K562 (cell line): ENCODE data around the gene SCARF2. TPM values are rescaled to one million over a fixed set of nuclear protein-coding genes. Genes with fewer than 3 reads are reported as not detected.
A peak's percentile ranks its signal among the peaks of the same experiment; 100 is the strongest.

Experiments used
- CBX3 ChIP-seq, 2 experiments: IDR thresholded peaks; 1 replicate in 1 of 2; 2 replicates in 1 of 2; pipeline ENCODE4 v1.6.1; 2012; ENCODE audit warnings: inconsistent platforms in 2 of 2, low read length in 2 of 2, borderline replicate concordance in 1 of 2, control low read depth in 1 of 2
- CBX5 ChIP-seq: IDR thresholded peaks from 2 replicates; pipeline ENCODE4 v1.6.1; 2014; ENCODE audit warnings: low read depth, borderline replicate concordance
- FOS ChIP-seq: IDR thresholded peaks from 3 replicates; pipeline ENCODE4 v1.6.1; 2011; ENCODE audit not compliant: insufficient read length; ENCODE audit errors: extremely low read depth
- HDAC1 ChIP-seq, 2 experiments: fragments of 450-650 bp; IDR thresholded peaks; 2 replicates each; pipeline ENCODE4 v1.6.1; 2016 to 2017; ENCODE audit warnings: inconsistent platforms in 1 of 2, mild to moderate bottlenecking in 1 of 2, moderate library complexity in 1 of 2
- HMGN3 ChIP-seq: IDR thresholded peaks from 2 replicates; pipeline ENCODE4 v1.6.1; 2011; ENCODE audit warnings: borderline replicate concordance, low read depth, mild to moderate bottlenecking, mixed read lengths, low read length; ENCODE audit not compliant: insufficient read length; ENCODE audit errors: extremely low read depth
- MBD2 ChIP-seq: sonication (generic); IDR thresholded peaks from 2 replicates; pipeline ENCODE4 v1.6.1; 2016; ENCODE audit warnings: low read depth, borderline replicate concordance
- MIER1 ChIP-seq: fragments of 450-650 bp; IDR thresholded peaks from 2 replicates; pipeline ENCODE4 v1.6.1; 2016; ENCODE audit warnings: antibody characterized with exemption, mild to moderate bottlenecking, low read depth
- SIN3A ChIP-seq, 2 experiments: fragments of 150-350 bp in 1 of 2; IDR thresholded peaks; 2 replicates each; pipeline ENCODE4 v1.6.1; 2011 to 2016; ENCODE audit warnings: borderline replicate concordance in 2 of 2, low read depth in 2 of 2, low read length in 2 of 2, mild to moderate bottlenecking in 2 of 2, moderate library complexity in 2 of 2; ENCODE audit not compliant: control insufficient read depth in 1 of 2
- TEAD1 ChIP-seq, 2 experiments: fragments of 450-650 bp in 1 of 2; sonication (generic) in 1 of 2; formaldehyde crosslinking; IDR thresholded peaks; 2 replicates each; pipeline versions ENCODE4 v1.4.0 to v1.8.0; 2020 to 2022; ENCODE audit warnings: mild to moderate bottlenecking in 2 of 2, missing genetic modification reagents in 1 of 2
- THRAP3 ChIP-seq: fragments of 450-650 bp; IDR thresholded peaks from 2 replicates; pipeline ENCODE4 v1.6.1; 2016; ENCODE audit warnings: mild to moderate bottlenecking, inconsistent platforms, borderline replicate concordance
- ZC3H4 ChIP-seq: sonication (generic); formaldehyde crosslinking; IDR thresholded peaks from 2 replicates; pipeline ENCODE4 v1.9.0; 2021; ENCODE audit warnings: missing genetic modification reagents, borderline replicate concordance
- ZNF253 ChIP-seq: fragments of 250-450 bp; sonication (Bioruptor Pico); conservative IDR thresholded peaks from 2 replicates; pipeline ENCODE4 v1.6.1; 2021; ENCODE audit warnings: mild to moderate bottlenecking
- polyA plus RNA-seq, 8 experiments: library from polyadenylated mRNA; depleted of rRNA in 4 of 8; stranded (reverse) in 5 of 8; unstranded in 3 of 8; fragments of >200 nt; fragmentation: Nextera tagmentation in 2 of 8; fragmentation: Illumina TruSeq in 1 of 8; extraction: Ambion mirVana in 2 of 8; extraction: Trizol in 1 of 8; gene quantifications; 2 replicates each; pipeline versions ENCODE4 v1.2.1 to v1.2.3, GENCODE V29; 2011 to 2014; ENCODE audit warnings: inconsistent platforms in 1 of 8, missing spikeins in 1 of 8
- total RNA-seq, 7 experiments: library from RNA; depleted of rRNA in 6 of 7; stranded (reverse); fragments of >200 nt in 6 of 7; fragmentation: Illumina TruSeq in 2 of 7; extraction: Trizol in 2 of 7; gene quantifications; 2 replicates each; pipeline versions ENCODE4 v1.2.1 to v1.2.3, GENCODE V29; 2011 to 2021; ENCODE audit warnings: low replicate concordance in 1 of 7
- TF ChIP-seq, protein P1 (sequence below), 2 experiments: fragments of 200-800 bp in 1 of 2; sonication (Bioruptor generic) in 1 of 2; sonication (generic) in 1 of 2; formaldehyde crosslinking in 1 of 2; IDR thresholded peaks in 1 of 2; conservative IDR thresholded peaks in 1 of 2; 2 replicates each; pipeline versions ENCODE4 v1.5.0 to v1.6.1; 2016 to 2020; ENCODE audit warnings: missing compliant biosample characterization in 1 of 2, missing genetic modification characterization in 1 of 2, missing genetic modification reagents in 1 of 2
- TF ChIP-seq, protein P2 (sequence below): fragments of 250-450 bp; sonication (Bioruptor Pico); IDR thresholded peaks from 2 replicates; pipeline ENCODE4 v1.4.0; 2020; ENCODE audit warnings: borderline replicate concordance
- TF ChIP-seq, protein P3 (sequence below), 2 experiments: fragments of 450-650 bp in 1 of 2; sonication (generic) in 1 of 2; formaldehyde crosslinking in 1 of 2; IDR thresholded peaks in 1 of 2; conservative IDR thresholded peaks in 1 of 2; 2 replicates each; pipeline versions ENCODE4 v1.6.1 to v1.8.1; 2016 to 2023; ENCODE audit warnings: mild to moderate bottlenecking in 2 of 2, moderate library complexity in 2 of 2, inconsistent platforms in 1 of 2, missing genetic modification reagents in 1 of 2
- TF ChIP-seq, protein P4 (sequence below): IDR thresholded peaks from 3 replicates; pipeline ENCODE4 v1.6.1; 2011; ENCODE audit warnings: borderline replicate concordance, mild to moderate bottlenecking, moderate library complexity; ENCODE audit not compliant: insufficient read length; ENCODE audit errors: extremely low read depth
- TF ChIP-seq, protein P5 (sequence below): fragments of 200-400 bp; formaldehyde crosslinking; IDR thresholded peaks from 2 replicates; pipeline ENCODE4 v1.6.1; 2017; ENCODE audit warnings: mild to moderate bottlenecking, low read depth, low read length, moderate library complexity

The SCARF2 gene
- total and polyA plus RNA-seq, 9 of the 15 experiments (the other 6 are each of a cell fraction or from before 2014, with no cell fraction given): 0.06 to 0.32 (median 0.21) TPM; not detected in 5

DNA sequence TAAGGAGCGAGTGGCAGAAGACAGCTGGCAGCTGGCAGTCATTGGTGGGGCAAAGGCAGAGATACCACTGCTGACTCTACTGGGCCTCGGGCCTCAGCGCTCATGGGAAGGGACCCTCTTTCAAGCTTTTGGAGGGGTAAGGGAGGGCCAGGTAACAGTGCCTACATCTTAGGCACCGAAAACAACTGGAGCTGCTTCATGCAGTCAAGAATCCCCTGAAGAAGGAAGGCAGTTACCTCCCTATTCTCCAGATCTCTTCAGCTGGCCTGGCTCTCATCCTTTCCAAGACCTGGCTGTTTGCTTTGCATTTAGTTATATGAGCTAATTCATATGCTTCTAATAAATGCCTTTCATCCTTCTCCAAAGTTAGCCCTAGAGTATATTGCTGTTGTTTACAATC lies 59.5 kb downstream of the SCARF2 start (continued):
- TF ChIP-seq, protein P1, sequence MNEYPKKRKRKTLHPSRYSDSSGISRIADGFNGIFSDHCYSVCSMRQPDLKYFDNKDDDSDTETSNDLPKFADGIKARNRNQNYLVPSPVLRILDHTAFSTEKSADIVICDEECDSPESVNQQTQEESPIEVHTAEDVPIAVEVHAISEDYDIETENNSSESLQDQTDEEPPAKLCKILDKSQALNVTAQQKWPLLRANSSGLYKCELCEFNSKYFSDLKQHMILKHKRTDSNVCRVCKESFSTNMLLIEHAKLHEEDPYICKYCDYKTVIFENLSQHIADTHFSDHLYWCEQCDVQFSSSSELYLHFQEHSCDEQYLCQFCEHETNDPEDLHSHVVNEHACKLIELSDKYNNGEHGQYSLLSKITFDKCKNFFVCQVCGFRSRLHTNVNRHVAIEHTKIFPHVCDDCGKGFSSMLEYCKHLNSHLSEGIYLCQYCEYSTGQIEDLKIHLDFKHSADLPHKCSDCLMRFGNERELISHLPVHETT (CRISPR knock-in tag; conservative IDR thresholded peaks at IDR 0.05 in 1 of 2, IDR thresholded peaks at IDR 0.05 in 1 of 2): 0 out of 4 replicates have a peak, but pooled peaks of 1 of the 2 experiments have one; percentile 67
- TF ChIP-seq MIER1 (no peak), ZC3H4 (CRISPR knock-in tag) (0 out of 2 replicates have a peak, but pooled peaks have one; percentile 5), FOS (no peak), TEAD1 (CRISPR knock-in tag; IDR thresholded peaks at IDR 0.05) (0 out of 4 replicates have a peak, but pooled peaks of 1 of the 2 experiments have one; percentile 29), MBD2 (no peak), SIN3A (IDR thresholded peaks at IDR 0.05; ENCODE audit: borderline replicate concordance in 2 of 2, control insufficient read depth in 1 of 2, low read depth in 2 of 2, low read length in 2 of 2) (no peak), CBX3 (IDR thresholded peaks at IDR 0.05; ENCODE audit: borderline replicate concordance in 1 of 2, low read length in 2 of 2) (no peak), HMGN3 (no peak), CBX5 (no peak), HDAC1 (IDR thresholded peaks at IDR 0.05) (no peak), ZNF253 (no peak), THRAP3 (no peak)
- TF ChIP-seq, protein P2, sequence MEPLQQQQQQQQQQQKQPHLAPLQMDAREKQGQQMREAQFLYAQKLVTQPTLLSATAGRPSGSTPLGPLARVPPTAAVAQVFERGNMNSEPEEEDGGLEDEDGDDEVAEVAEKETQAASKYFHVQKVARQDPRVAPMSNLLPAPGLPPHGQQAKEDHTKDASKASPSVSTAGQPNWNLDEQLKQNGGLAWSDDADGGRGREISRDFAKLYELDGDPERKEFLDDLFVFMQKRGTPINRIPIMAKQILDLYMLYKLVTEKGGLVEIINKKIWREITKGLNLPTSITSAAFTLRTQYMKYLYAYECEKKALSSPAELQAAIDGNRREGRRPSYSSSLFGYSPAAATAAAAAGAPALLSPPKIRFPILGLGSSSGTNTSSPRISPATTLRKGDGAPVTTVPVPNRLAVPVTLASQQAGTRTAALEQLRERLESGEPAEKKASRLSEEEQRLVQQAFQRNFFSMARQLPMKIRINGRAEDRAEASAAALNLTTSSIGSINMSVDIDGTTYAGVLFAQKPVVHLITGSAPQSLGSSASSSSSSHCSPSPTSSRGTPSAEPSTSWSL (CRISPR knock-in tag): no peak
- TF ChIP-seq, protein P3, sequence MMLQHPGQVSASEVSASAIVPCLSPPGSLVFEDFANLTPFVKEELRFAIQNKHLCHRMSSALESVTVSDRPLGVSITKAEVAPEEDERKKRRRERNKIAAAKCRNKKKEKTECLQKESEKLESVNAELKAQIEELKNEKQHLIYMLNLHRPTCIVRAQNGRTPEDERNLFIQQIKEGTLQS (IDR thresholded peaks at IDR 0.05): no peak
- TF ChIP-seq, protein P3 (CRISPR knock-in tag; conservative IDR thresholded peaks at IDR 0.05): no peak
- TF ChIP-seq, protein P4, sequence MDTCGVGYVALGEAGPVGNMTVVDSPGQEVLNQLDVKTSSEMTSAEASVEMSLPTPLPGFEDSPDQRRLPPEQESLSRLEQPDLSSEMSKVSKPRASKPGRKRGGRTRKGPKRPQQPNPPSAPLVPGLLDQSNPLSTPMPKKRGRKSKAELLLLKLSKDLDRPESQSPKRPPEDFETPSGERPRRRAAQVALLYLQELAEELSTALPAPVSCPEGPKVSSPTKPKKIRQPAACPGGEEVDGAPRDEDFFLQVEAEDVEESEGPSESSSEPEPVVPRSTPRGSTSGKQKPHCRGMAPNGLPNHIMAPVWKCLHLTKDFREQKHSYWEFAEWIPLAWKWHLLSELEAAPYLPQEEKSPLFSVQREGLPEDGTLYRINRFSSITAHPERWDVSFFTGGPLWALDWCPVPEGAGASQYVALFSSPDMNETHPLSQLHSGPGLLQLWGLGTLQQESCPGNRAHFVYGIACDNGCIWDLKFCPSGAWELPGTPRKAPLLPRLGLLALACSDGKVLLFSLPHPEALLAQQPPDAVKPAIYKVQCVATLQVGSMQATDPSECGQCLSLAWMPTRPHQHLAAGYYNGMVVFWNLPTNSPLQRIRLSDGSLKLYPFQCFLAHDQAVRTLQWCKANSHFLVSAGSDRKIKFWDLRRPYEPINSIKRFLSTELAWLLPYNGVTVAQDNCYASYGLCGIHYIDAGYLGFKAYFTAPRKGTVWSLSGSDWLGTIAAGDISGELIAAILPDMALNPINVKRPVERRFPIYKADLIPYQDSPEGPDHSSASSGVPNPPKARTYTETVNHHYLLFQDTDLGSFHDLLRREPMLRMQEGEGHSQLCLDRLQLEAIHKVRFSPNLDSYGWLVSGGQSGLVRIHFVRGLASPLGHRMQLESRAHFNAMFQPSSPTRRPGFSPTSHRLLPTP: no peak
- TF ChIP-seq, protein P5, sequence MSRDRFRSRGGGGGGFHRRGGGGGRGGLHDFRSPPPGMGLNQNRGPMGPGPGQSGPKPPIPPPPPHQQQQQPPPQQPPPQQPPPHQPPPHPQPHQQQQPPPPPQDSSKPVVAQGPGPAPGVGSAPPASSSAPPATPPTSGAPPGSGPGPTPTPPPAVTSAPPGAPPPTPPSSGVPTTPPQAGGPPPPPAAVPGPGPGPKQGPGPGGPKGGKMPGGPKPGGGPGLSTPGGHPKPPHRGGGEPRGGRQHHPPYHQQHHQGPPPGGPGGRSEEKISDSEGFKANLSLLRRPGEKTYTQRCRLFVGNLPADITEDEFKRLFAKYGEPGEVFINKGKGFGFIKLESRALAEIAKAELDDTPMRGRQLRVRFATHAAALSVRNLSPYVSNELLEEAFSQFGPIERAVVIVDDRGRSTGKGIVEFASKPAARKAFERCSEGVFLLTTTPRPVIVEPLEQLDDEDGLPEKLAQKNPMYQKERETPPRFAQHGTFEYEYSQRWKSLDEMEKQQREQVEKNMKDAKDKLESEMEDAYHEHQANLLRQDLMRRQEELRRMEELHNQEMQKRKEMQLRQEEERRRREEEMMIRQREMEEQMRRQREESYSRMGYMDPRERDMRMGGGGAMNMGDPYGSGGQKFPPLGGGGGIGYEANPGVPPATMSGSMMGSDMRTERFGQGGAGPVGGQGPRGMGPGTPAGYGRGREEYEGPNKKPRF: no peak
